ENCODE data around the gene PHLPP1. TPM values are rescaled to one million over a fixed set of nuclear protein-coding genes. Genes with fewer than 3 reads are reported as not detected.

PHLPP1 gene
- total and polyA plus RNA-seq, 5 donors from 2014 or later, result 0.27 to 20.3 (median 0.52) TPM

- Mint-ChIP-seq H3K4me3 (no peak overlapping the region), H3K4me1 (peaks cover 0 to 20% (median 12%) of the 10 kb centered on the region in 4 donors), H3K9me3 (peaks cover 0 to 2% (median 0%) of the 10 kb centered on the region in 7 donors)
Observed at GRCh38 chr18:62812242-62812641, 96.9 kb downstream of the PHLPP1 start.

GRCh38 chr18:62812876-62813275, 97.5 kb downstream of the PHLPP1 start:
- Histone ChIP-seq H3K4me1 (ENCODE audit: control insufficient read depth, insufficient read depth, low read length, poor library complexity, severe bottlenecking) (no peaks in the 10 kb centered on the region), H3K27me3 (ENCODE audit: control insufficient read depth, insufficient read depth, low read length) (no peaks in the 10 kb centered on the region), H3K4me3 (ENCODE audit: low read depth, low read length) (no peak overlapping the region), H3K9me3 (ENCODE audit: control insufficient read depth in 2 of 2, low read length in 2 of 2) (no peaks in the 10 kb centered on the region), H3K36me3 (ENCODE audit: control insufficient read depth, insufficient read depth, low read length) (no peaks in the 10 kb centered on the region), H3K27ac (ENCODE audit: insufficient read depth, low read length, poor library complexity, severe bottlenecking) (no peak overlapping the region)
- Mint-ChIP-seq H3K9me3 (peaks cover 0 to 2% (median 0%) of the 10 kb centered on the region in 7 donors), H3K27me3 (no peaks in the 10 kb centered on the region), H3K4me1 (peaks cover 0 to 20% (median 12%) of the 10 kb centered on the region in 4 donors), H3K36me3 (no peaks in the 10 kb centered on the region), H3K27ac (no peak overlapping the region), H3K4me3 (no peak overlapping the region)
- DNase-seq (no peak), ATAC-seq (ENCODE audit: low read depth in 2 of 2) (no peak)

More at GRCh38 chr18:62812242-62812641, 96.9 kb downstream of the PHLPP1 start:
- Mint-ChIP-seq H3K27me3 (no peaks in the 10 kb centered on the region), H3K36me3 (no peaks in the 10 kb centered on the region), H3K27ac (no peak overlapping the region)
- ATAC-seq (ENCODE audit: low read depth in 2 of 2) (no peak), DNase-seq (no peak)
- Histone ChIP-seq H3K27me3 (ENCODE audit: control insufficient read depth, insufficient read depth, low read length) (no peaks in the 10 kb centered on the region), H3K36me3 (ENCODE audit: control insufficient read depth, insufficient read depth, low read length) (no peaks in the 10 kb centered on the region), H3K9me3 (ENCODE audit: control insufficient read depth in 2 of 2, low read length in 2 of 2) (no peaks in the 10 kb centered on the region), H3K27ac (ENCODE audit: insufficient read depth, low read length, poor library complexity, severe bottlenecking) (no peak overlapping the region), H3K4me3 (ENCODE audit: low read depth, low read length) (no peak overlapping the region), H3K4me1 (ENCODE audit: control insufficient read depth, insufficient read depth, low read length, poor library complexity, severe bottlenecking) (no peaks in the 10 kb centered on the region)

- no peaks in the 10 kb centered on the region for H3K36me3 Mint-ChIP-seq
- no peak overlapping the region for H3K4me3 ChIP-seq (ENCODE audit: low read depth, low read length)
- no peaks in the 10 kb centered on the region for H3K9me3 ChIP-seq (ENCODE audit: control insufficient read depth in 2 of 2, low read length in 2 of 2)
- ATAC-seq (ENCODE audit: low read depth in 2 of 2), result no peak
- no peaks in the 10 kb centered on the region for H3K4me1 ChIP-seq (ENCODE audit: control insufficient read depth, insufficient read depth, low read length, poor library complexity, severe bottlenecking)
- H3K27me3 ChIP-seq (ENCODE audit: control insufficient read depth, insufficient read depth, low read length), result no peaks in the 10 kb centered on the region
- no peaks in the 10 kb centered on the region for H3K27me3 Mint-ChIP-seq
- no peak overlapping the region for H3K4me3 Mint-ChIP-seq
- H3K27ac ChIP-seq (ENCODE audit: insufficient read depth, low read length, poor library complexity, severe bottlenecking), result no peak overlapping the region
- no peak for DNase-seq
- H3K4me1 Mint-ChIP-seq, result peaks cover 0 to 17% (median 12%) of the 10 kb centered on the region in 4 donors
- H3K36me3 ChIP-seq (ENCODE audit: control insufficient read depth, insufficient read depth, low read length), result no peaks in the 10 kb centered on the region
- no peaks in the 10 kb centered on the region for H3K9me3 Mint-ChIP-seq
- no peak overlapping the region for H3K27ac Mint-ChIP-seq
Observed at GRCh38 chr18:62814132-62814759, 98.9 kb downstream of the PHLPP1 start.

GRCh38 chr18:62825382-62825781, 110.0 kb downstream of the PHLPP1 start:
- no peaks in the 10 kb centered on the region for H3K4me1 ChIP-seq (ENCODE audit: control insufficient read depth, insufficient read depth, low read length, poor library complexity, severe bottlenecking)
- H3K27ac Mint-ChIP-seq, result no peak overlapping the region
- ATAC-seq (ENCODE audit: low read depth in 2 of 2) (no peak), DNase-seq (no peak)
- no peaks in the 10 kb centered on the region for H3K9me3 ChIP-seq (ENCODE audit: control insufficient read depth in 2 of 2, low read length in 2 of 2)
- H3K4me3 ChIP-seq (ENCODE audit: low read depth, low read length), result no peak overlapping the region
- no peak overlapping the region for H3K4me3 Mint-ChIP-seq
- H3K36me3 ChIP-seq (ENCODE audit: control insufficient read depth, insufficient read depth, low read length), result no peaks in the 10 kb centered on the region
- H3K27ac ChIP-seq (ENCODE audit: insufficient read depth, low read length, poor library complexity, severe bottlenecking), result no peak overlapping the region
- H3K27me3 ChIP-seq (ENCODE audit: control insufficient read depth, insufficient read depth, low read length), result no peaks in the 10 kb centered on the region
- peaks cover 0 to 1% (median 0%) of the 10 kb centered on the region in 7 donors for H3K9me3 Mint-ChIP-seq
- no peaks in the 10 kb centered on the region for H3K27me3 Mint-ChIP-seq
- peaks cover 3 to 20% (median 8%) of the 10 kb centered on the region in 4 donors for H3K4me1 Mint-ChIP-seq
- H3K36me3 Mint-ChIP-seq, result no peaks in the 10 kb centered on the region

- Mint-ChIP-seq H3K36me3 (no peaks in the 10 kb centered on the region), H3K9me3 (peaks cover 0 to 1% (median 0%) of the 10 kb centered on the region in 7 donors), H3K4me3 (no peak overlapping the region), H3K27me3 (no peaks in the 10 kb centered on the region), H3K4me1 (peaks cover 6 to 26% (median 17%) of the 10 kb centered on the region in 4 donors), H3K27ac (no peak overlapping the region)
- no peak for DNase-seq
- Histone ChIP-seq H3K9me3 (ENCODE audit: control insufficient read depth in 2 of 2, low read length in 2 of 2) (no peaks in the 10 kb centered on the region), H3K36me3 (ENCODE audit: control insufficient read depth, insufficient read depth, low read length) (no peaks in the 10 kb centered on the region), H3K4me1 (ENCODE audit: control insufficient read depth, insufficient read depth, low read length, poor library complexity, severe bottlenecking) (no peaks in the 10 kb centered on the region), H3K27ac (ENCODE audit: insufficient read depth, low read length, poor library complexity, severe bottlenecking) (no peak overlapping the region), H3K4me3 (ENCODE audit: low read depth, low read length) (no peak overlapping the region), H3K27me3 (ENCODE audit: control insufficient read depth, insufficient read depth, low read length) (no peaks in the 10 kb centered on the region)
- no peak for ATAC-seq (ENCODE audit: low read depth in 2 of 2)
Observed at GRCh38 chr18:62827397-62827796, 112.1 kb downstream of the PHLPP1 start.

- Mint-ChIP-seq H3K36me3 (no peaks in the 10 kb centered on the region), H3K9me3 (peaks cover 0 to 1% (median 0%) of the 10 kb centered on the region in 7 donors), H3K4me3 (no peak overlapping the region), H3K4me1 (peaks cover 6 to 21% (median 18%) of the 10 kb centered on the region in 4 donors), H3K27me3 (no peaks in the 10 kb centered on the region), H3K27ac (no peak overlapping the region)
- H3K4me3 ChIP-seq (ENCODE audit: low read depth, low read length), result no peak overlapping the region
- no peak for DNase-seq
- ATAC-seq (ENCODE audit: low read depth in 2 of 2), result no peak
- H3K4me1 ChIP-seq (ENCODE audit: control insufficient read depth, insufficient read depth, low read length, poor library complexity, severe bottlenecking), result no peaks in the 10 kb centered on the region
- no peak overlapping the region for H3K27ac ChIP-seq (ENCODE audit: insufficient read depth, low read length, poor library complexity, severe bottlenecking)
- H3K9me3 ChIP-seq (ENCODE audit: control insufficient read depth in 2 of 2, low read length in 2 of 2), result no peaks in the 10 kb centered on the region
- no peaks in the 10 kb centered on the region for H3K27me3 ChIP-seq (ENCODE audit: control insufficient read depth, insufficient read depth, low read length)
- no peaks in the 10 kb centered on the region for H3K36me3 ChIP-seq (ENCODE audit: control insufficient read depth, insufficient read depth, low read length)
Observed at GRCh38 chr18:62828091-62828640, 112.8 kb downstream of the PHLPP1 start.

- Histone ChIP-seq H3K4me3 (ENCODE audit: low read depth, low read length) (no peak overlapping the region), H3K27me3 (ENCODE audit: control insufficient read depth, insufficient read depth, low read length) (no peaks in the 10 kb centered on the region), H3K4me1 (ENCODE audit: control insufficient read depth, insufficient read depth, low read length, poor library complexity, severe bottlenecking) (no peaks in the 10 kb centered on the region), H3K27ac (ENCODE audit: insufficient read depth, low read length, poor library complexity, severe bottlenecking) (no peak overlapping the region), H3K36me3 (ENCODE audit: control insufficient read depth, insufficient read depth, low read length) (no peaks in the 10 kb centered on the region), H3K9me3 (ENCODE audit: control insufficient read depth in 2 of 2, low read length in 2 of 2) (no peaks in the 10 kb centered on the region)
- DNase-seq (no peak), ATAC-seq (ENCODE audit: low read depth in 2 of 2) (no peak)
- Mint-ChIP-seq H3K36me3 (no peaks in the 10 kb centered on the region), H3K4me3 (no peak overlapping the region), H3K9me3 (peaks cover 0 to 1% (median 0%) of the 10 kb centered on the region in 7 donors), H3K27me3 (no peaks in the 10 kb centered on the region), H3K27ac (peak overlapping the region in 1 of 3 donors; percentile 16), H3K4me1 (peaks cover 6 to 19% (median 17%) of the 10 kb centered on the region in 4 donors)
Observed at GRCh38 chr18:62828852-62829251, 113.5 kb downstream of the PHLPP1 start.

- Histone ChIP-seq H3K27me3 (ENCODE audit: control insufficient read depth, insufficient read depth, low read length) (no peaks in the 10 kb centered on the region), H3K4me3 (ENCODE audit: low read depth, low read length) (no peak overlapping the region), H3K4me1 (ENCODE audit: control insufficient read depth, insufficient read depth, low read length, poor library complexity, severe bottlenecking) (no peaks in the 10 kb centered on the region), H3K9me3 (ENCODE audit: control insufficient read depth in 2 of 2, low read length in 2 of 2) (no peaks in the 10 kb centered on the region), H3K36me3 (ENCODE audit: control insufficient read depth, insufficient read depth, low read length) (no peaks in the 10 kb centered on the region), H3K27ac (ENCODE audit: insufficient read depth, low read length, poor library complexity, severe bottlenecking) (no peak overlapping the region)
- no peak for ATAC-seq (ENCODE audit: low read depth in 2 of 2)
- Mint-ChIP-seq H3K9me3 (peaks cover 0 to 1% (median 0%) of the 10 kb centered on the region in 7 donors), H3K36me3 (no peaks in the 10 kb centered on the region), H3K27ac (no peak overlapping the region), H3K4me1 (peaks cover 8 to 24% (median 19%) of the 10 kb centered on the region in 4 donors), H3K4me3 (no peak overlapping the region), H3K27me3 (no peaks in the 10 kb centered on the region)
- DNase-seq, result no peak
Observed at GRCh38 chr18:62829936-62830335, 114.6 kb downstream of the PHLPP1 start.
